GM19099 (cell line): Measurements from ENCODE around the gene SS18L1.

ENCODE experiments used
- POLR2A ChIP-seq: IDR thresholded peaks from 3 replicates; pipeline ENCODE4 v1.6.1; 2011; ENCODE audit warnings: low read depth; ENCODE audit not compliant: insufficient read length; ENCODE audit errors: extremely low read depth

SS18L1 gene

GRCh38 chr20:62197801-62198200 lies 54.2 kb downstream of the SS18L1 start:
- TF ChIP-seq POLR2A: no peak

GRCh38 chr20:62198496-62198895 lies 54.9 kb downstream of the SS18L1 start:
- TF ChIP-seq POLR2A: no peak

GRCh38 chr20:62198931-62199330 lies 55.4 kb downstream of the SS18L1 start:
- no peak for TF ChIP-seq POLR2A

GRCh38 chr20:62200491-62201172 lies 57.1 kb downstream of the SS18L1 start:
- TF ChIP-seq POLR2A: no peak

- no peak for TF ChIP-seq POLR2A
Measured at GRCh38 chr20:62201173-62202082, 57.9 kb downstream of the SS18L1 start.

- TF ChIP-seq POLR2A: no peak
Measured at GRCh38 chr20:62202083-62202395, 58.5 kb downstream of the SS18L1 start.

GRCh38 chr20:62202676-62203377 lies 59.3 kb downstream of the SS18L1 start:
- TF ChIP-seq POLR2A: no peak

GRCh38 chr20:62203378-62204030 lies 59.9 kb downstream of the SS18L1 start:
- no peak for TF ChIP-seq POLR2A

- TF ChIP-seq POLR2A: no peak
Measured at GRCh38 chr20:62205618-62206387, 62.2 kb downstream of the SS18L1 start.

- no peak for TF ChIP-seq POLR2A
Measured at GRCh38 chr20:62206388-62206775, 62.8 kb downstream of the SS18L1 start.

GRCh38 chr20:62208061-62208794 lies 64.7 kb downstream of the SS18L1 start:
- TF ChIP-seq POLR2A: no peak

GRCh38 chr20:62208795-62209755 lies 65.5 kb downstream of the SS18L1 start:
- no peak for TF ChIP-seq POLR2A
